Gastroesophageal sphincter (tissue), 4 donors: ENCODE results near the gene COQ9. TPM values are rescaled to one million over a fixed set of nuclear protein-coding genes. Genes with fewer than 3 reads are reported as not detected.
A peak's percentile ranks its signal among the peaks of the same experiment; 100 is the strongest.

Source experiments
- ATAC-seq: fragments of 150-250 bp; one replicate; pipeline ENCODE4 v1.9.1; 2016; ENCODE audit warnings: mild to moderate bottlenecking, moderate library complexity
- H3K27ac ChIP-seq, 4 donors: fragments of 200-600 bp; sonication (generic) in 3 of 4; 1 replicate in 3 of 4; 2 replicates in 1 of 4; pipeline ENCODE4 v1.5.1; 2016 to 2019
- H3K27me3 ChIP-seq: fragments of 200-600 bp; sonication (generic); one replicate; pipeline ENCODE4 v1.5.1; 2019
- H3K36me3 ChIP-seq, 2 donors: fragments of 200-600 bp; sonication (generic); one replicate each; pipeline ENCODE4 v1.5.1; 2019; ENCODE audit warnings: control low read depth in 1 of 2
- H3K4me1 ChIP-seq, 3 donors: fragments of 200-600 bp; sonication (generic); 1 replicate in 2 of 3; 2 replicates in 1 of 3; pipeline ENCODE4 v1.5.1; 2016 to 2019; ENCODE audit warnings: control low read depth in 2 of 3
- H3K4me3 ChIP-seq, 2 donors: fragments of 200-600 bp; sonication (generic); one replicate each; pipeline ENCODE4 v1.5.1; 2019; ENCODE audit warnings: mild to moderate bottlenecking in 1 of 2, moderate library complexity in 1 of 2
- H3K9me3 ChIP-seq, 3 donors: fragments of 200-600 bp; sonication (generic); one replicate each; pipeline ENCODE4 v1.5.1; 2017 to 2019; ENCODE audit warnings: control low read depth in 2 of 3
- EP300 ChIP-seq: sonication (generic); formaldehyde crosslinking; IDR thresholded peaks from one replicate; pipeline ENCODE4 v1.6.1; 2017; ENCODE audit warnings: antibody characterized with exemption, mild to moderate bottlenecking
- POLR2A ChIP-seq, 2 donors: fragments of 450-650 bp; IDR thresholded peaks; one replicate each; pipeline ENCODE4 v1.6.1; 2017; ENCODE audit warnings: antibody characterized with exemption in 2 of 2, mild to moderate bottlenecking in 2 of 2, moderate library complexity in 1 of 2
- POLR2AphosphoS5 ChIP-seq: sonication (generic); formaldehyde crosslinking; IDR thresholded peaks from one replicate; pipeline ENCODE4 v1.6.1; 2017; ENCODE audit warnings: antibody characterized with exemption
- WGBS, 2 donors: methylation state at CpG; one replicate each; pipeline ENCODE4 v1.1.5; 2018; ENCODE audit warnings: low coverage in 1 of 2; 5-methylcytosine and 5-hydroxymethylcytosine counted together
- total RNA-seq, 4 donors: library from RNA; depleted of rRNA; stranded (reverse); fragments of >200 nt; gene quantifications; one replicate each; pipeline ENCODE4 v1.1.0, GENCODE V29; 2016
- TF ChIP-seq, protein P1 (sequence below), 4 experiments: fragments of 200-600 bp in 2 of 4; fragments of 450-650 bp in 2 of 4; sonication (generic) in 1 of 4; IDR thresholded peaks; one replicate each; pipeline ENCODE4 v1.5.1; 2017 to 2019; ENCODE audit warnings: antibody characterized with exemption in 4 of 4, mild to moderate bottlenecking in 2 of 4, moderate library complexity in 2 of 4

COQ9 gene
- total RNA-seq, 4 donors from 2014 or later, result 45.0 to 122 (median 84.9) TPM

DNA sequence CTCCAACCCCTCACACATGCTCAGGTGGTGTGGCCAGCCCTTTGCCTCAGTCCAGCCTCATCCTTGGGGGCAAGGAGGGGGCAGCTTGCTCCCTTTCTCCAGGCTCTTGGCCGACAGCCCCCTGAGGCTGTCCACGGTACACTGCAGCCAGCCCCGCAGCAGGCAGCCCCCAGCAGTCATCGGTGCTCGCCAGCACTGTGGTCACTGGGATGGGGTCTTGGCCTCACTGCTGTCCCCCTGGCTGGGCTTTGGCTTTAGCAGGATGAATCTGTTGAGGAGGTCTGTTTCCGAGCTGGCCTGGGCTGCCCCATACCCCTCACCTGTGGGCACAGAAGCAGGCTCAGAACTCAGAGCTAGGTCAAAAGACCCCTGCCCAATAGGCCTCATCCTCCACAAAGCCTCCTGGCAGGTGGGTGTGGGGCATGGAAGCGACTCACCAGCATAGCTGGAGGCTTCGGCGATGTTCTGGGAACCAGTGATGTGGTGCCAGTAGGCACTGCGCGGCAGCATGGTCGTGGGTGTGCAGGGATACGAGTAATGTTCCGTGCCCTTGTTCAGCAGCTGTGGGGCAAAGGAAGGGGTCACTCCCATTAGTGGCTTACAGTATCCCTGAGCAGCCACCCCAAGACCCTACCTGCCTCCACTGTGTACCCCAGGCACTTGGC, 26.0 kb downstream of the COQ9 start:
- H3K4me3 ChIP-seq, result no peak overlapping the region
- H3K4me1 ChIP-seq, result peaks cover 0 to 45% (median 19%) of the 10 kb centered on the region in 3 donors
- H3K27me3 ChIP-seq, result no peaks in the 10 kb centered on the region
- ATAC-seq, result no peak
- no peak overlapping the region for H3K27ac ChIP-seq
- no peak for TF ChIP-seq POLR2AphosphoS5
- TF ChIP-seq EP300, result no peak
- TF ChIP-seq POLR2A (IDR thresholded peaks at IDR 0.05), result no peak
- TF ChIP-seq, protein P1, sequence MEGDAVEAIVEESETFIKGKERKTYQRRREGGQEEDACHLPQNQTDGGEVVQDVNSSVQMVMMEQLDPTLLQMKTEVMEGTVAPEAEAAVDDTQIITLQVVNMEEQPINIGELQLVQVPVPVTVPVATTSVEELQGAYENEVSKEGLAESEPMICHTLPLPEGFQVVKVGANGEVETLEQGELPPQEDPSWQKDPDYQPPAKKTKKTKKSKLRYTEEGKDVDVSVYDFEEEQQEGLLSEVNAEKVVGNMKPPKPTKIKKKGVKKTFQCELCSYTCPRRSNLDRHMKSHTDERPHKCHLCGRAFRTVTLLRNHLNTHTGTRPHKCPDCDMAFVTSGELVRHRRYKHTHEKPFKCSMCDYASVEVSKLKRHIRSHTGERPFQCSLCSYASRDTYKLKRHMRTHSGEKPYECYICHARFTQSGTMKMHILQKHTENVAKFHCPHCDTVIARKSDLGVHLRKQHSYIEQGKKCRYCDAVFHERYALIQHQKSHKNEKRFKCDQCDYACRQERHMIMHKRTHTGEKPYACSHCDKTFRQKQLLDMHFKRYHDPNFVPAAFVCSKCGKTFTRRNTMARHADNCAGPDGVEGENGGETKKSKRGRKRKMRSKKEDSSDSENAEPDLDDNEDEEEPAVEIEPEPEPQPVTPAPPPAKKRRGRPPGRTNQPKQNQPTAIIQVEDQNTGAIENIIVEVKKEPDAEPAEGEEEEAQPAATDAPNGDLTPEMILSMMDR (IDR thresholded peaks at IDR 0.05), result no peak
- no peaks in the 10 kb centered on the region for H3K9me3 ChIP-seq
- 80 to 86% methylated on average over 2 to 5 of the region's 14 CpGs for WGBS, 2 donors
- peaks cover 0 to 75% of the 10 kb centered on the region in 2 donors for H3K36me3 ChIP-seq

DNA sequence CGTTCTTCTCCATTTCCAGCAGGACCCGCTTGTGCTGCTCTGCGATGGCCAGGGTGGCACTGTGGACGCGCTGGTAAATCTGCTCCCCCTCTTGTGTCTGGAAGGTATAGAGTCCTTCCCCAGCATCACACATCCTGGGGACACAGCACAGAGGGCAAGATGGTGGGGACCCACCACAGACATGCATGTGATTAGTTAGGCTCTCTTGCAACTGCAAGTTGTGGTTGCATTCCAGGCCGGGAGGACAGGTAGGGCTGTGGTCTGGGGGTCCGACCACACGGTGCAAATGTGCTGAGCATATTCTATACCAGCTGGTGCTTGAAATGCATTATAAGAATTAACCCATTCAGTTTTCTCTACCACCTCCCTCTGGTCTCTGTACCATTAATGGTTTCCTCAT, 26.6 kb downstream of the COQ9 start:
- Histone ChIP-seq H3K27me3 (no peaks in the 10 kb centered on the region), H3K4me1 (peaks cover 0 to 51% (median 19%) of the 10 kb centered on the region in 3 donors)

DNA sequence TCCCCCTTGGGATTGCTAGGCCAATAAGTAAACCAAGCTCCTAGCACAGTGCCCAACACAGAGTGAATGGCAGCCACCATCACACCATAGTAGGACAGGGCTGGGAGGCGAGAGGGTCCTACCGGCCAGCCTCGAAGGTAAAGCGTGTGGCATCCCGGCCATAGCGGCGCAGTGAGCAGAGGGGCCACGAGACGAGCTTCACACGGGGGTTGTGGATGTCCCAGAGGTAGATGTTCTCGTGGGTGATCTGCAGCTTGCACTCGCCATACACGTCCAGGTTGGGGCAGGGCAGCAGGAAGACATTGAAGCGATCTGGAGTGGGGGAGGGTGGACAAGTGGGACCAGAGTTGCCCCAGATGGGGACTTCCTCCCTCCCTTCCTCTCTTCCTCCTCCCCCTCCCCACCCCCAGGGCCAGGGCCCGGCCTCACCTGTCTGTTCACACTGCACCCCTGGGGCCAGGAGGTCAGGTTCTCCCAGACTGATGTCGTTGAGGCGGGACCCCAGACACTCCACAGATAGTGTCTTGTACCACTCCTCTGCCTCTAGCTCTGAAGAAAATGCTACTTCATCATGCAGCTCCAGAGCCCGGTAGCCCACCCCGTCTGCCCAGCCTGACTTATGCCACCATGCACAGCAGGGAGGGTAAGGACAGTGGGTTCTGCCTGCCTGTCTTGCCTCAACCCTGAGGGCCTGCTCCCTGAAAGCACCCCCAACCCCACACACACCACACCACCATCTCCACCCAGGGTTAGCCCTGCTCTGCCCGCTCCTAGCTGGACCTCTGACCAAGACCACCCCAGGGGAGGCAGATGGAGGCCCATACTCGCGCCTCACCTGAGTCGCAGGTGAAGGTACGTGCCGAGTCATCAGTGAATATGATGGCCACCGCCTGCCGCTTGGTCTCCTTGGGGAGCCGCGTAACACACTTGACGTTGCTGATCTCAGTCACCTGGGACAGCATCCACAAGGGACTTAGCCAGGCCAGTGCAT, 27.7 kb downstream of the COQ9 start:
- Histone ChIP-seq H3K36me3 (peaks cover 0 to 58% of the 10 kb centered on the region in 2 donors), H3K4me3 (no peak overlapping the region), H3K9me3 (no peaks in the 10 kb centered on the region), H3K27me3 (no peaks in the 10 kb centered on the region), H3K4me1 (peaks cover 0 to 59% (median 20%) of the 10 kb centered on the region in 3 donors), H3K27ac (peak overlapping the region in 1 of 4 donors; percentile 6)
- WGBS, 2 donors, result 66 to 96% methylated on average over 5 to 10 of the region's 30 CpGs
- no peak for ATAC-seq
- TF ChIP-seq EP300 (no peak), POLR2AphosphoS5 (no peak), POLR2A (IDR thresholded peaks at IDR 0.05) (no peak)
- TF ChIP-seq, protein P1 (IDR thresholded peaks at IDR 0.05), result no peak

More for the DNA sequence above, 26.6 kb downstream of the COQ9 start:
- no peak for TF ChIP-seq POLR2A (IDR thresholded peaks at IDR 0.05)
- TF ChIP-seq, protein P1 (IDR thresholded peaks at IDR 0.05), result no peak
- TF ChIP-seq EP300, result no peak
- no peak for TF ChIP-seq POLR2AphosphoS5
- no peak overlapping the region for H3K4me3 ChIP-seq
- H3K9me3 ChIP-seq, result no peaks in the 10 kb centered on the region
- no peak overlapping the region for H3K27ac ChIP-seq
- H3K36me3 ChIP-seq, result peaks cover 0 to 69% of the 10 kb centered on the region in 2 donors
- ATAC-seq, result no peak
- 56 to 87% methylated on average over 3 of the region's 8 CpGs for WGBS, 2 donors

- Histone ChIP-seq H3K4me1 (peaks cover 0 to 59% (median 25%) of the 10 kb centered on the region in 3 donors), H3K4me3 (no peak overlapping the region), H3K27ac (peak overlapping the region in 3 of 4 donors; percentile 6 to 29 (median 9)), H3K36me3 (peaks cover 0 to 50% of the 10 kb centered on the region in 2 donors), H3K9me3 (no peaks in the 10 kb centered on the region), H3K27me3 (no peaks in the 10 kb centered on the region)
- TF ChIP-seq EP300 (no peak), POLR2AphosphoS5 (no peak), POLR2A (IDR thresholded peaks at IDR 0.05) (no peak)
- TF ChIP-seq, protein P1 (IDR thresholded peaks at IDR 0.05), result peak in 3 of 4 experiments; percentile 30 to 57 (median 47)
- no peak for ATAC-seq
- 0% methylated on average over 1 of the region's 12 CpGs; no CpG with 5 or more reads in 1 of the 2 donors for WGBS, 2 donors
These were observed 28.5 kb downstream of the COQ9 start for GRCh38 chr16:57475711-57476339.
